ENCODE data around the gene FBXO44.

FBXO44 gene

GRCh38 chr1:11690397-11691301 lies 36.0 kb downstream of the FBXO44 start:
- DNase-seq: no peak
- ATAC-seq: no peak

GRCh38 chr1:11691302-11691914 lies 36.7 kb downstream of the FBXO44 start, which contains the start of gene DRAXIN:
DRAXIN (plus strand) TSS chr1:11691710; CDS start chr1:11706259, 14,549 bp downstream.
- ATAC-seq: no peak
- DNase-seq: no peak

- ATAC-seq: no peak
- no peak for DNase-seq
Observed at GRCh38 chr1:11691928-11692711, 37.4 kb downstream of the FBXO44 start.

GRCh38 chr1:11693024-11693590 lies 38.4 kb downstream of the FBXO44 start:
- ATAC-seq (peak; percentile 87), DNase-seq (peak; percentile 55)

- no peak for DNase-seq
- no peak for ATAC-seq
Observed at GRCh38 chr1:11693917-11694316, 39.2 kb downstream of the FBXO44 start.

GRCh38 chr1:11695861-11696260 lies 41.2 kb downstream of the FBXO44 start:
- ATAC-seq (no peak), DNase-seq (no peak)

GRCh38 chr1:11697188-11697892 lies 42.7 kb downstream of the FBXO44 start:
- DNase-seq: no peak
- ATAC-seq: no peak

- no peak for DNase-seq
- ATAC-seq: no peak
Observed at GRCh38 chr1:11697893-11698210, 43.2 kb downstream of the FBXO44 start.

GRCh38 chr1:11700601-11701467 lies 46.2 kb downstream of the FBXO44 start:
- DNase-seq (no peak), ATAC-seq (no peak)

GRCh38 chr1:11701551-11701961 lies 46.9 kb downstream of the FBXO44 start:
- ATAC-seq (no peak), DNase-seq (no peak)

GRCh38 chr1:11701981-11702803 lies 47.5 kb downstream of the FBXO44 start:
- no peak for DNase-seq
- ATAC-seq: no peak

- no peak for DNase-seq
- ATAC-seq: no peak
Observed at GRCh38 chr1:11703357-11704193, 48.9 kb downstream of the FBXO44 start.

- ATAC-seq (no peak), DNase-seq (no peak)
Observed at GRCh38 chr1:11704194-11704529, 49.5 kb downstream of the FBXO44 start.

GRCh38 chr1:11704691-11705475 lies 50.2 kb downstream of the FBXO44 start:
- ATAC-seq (no peak), DNase-seq (no peak)

GRCh38 chr1:11705596-11705995 lies 50.9 kb downstream of the FBXO44 start:
- DNase-seq (no peak), ATAC-seq (no peak)

- no peak for ATAC-seq
- DNase-seq: no peak
Observed at GRCh38 chr1:11706292-11706691, 51.6 kb downstream of the FBXO44 start.

GRCh38 chr1:11707621-11708276 lies 53.1 kb downstream of the FBXO44 start:
- no peak for ATAC-seq

More at GRCh38 chr1:11707621-11708276, 53.1 kb downstream of the FBXO44 start:
- no peak for DNase-seq

Data from stimulated activated naive CD8-positive, alpha-beta T cell treated with anti-CD3 and anti-CD28 coated beads, Interleukin-15, Interleukin-2, amounts not matched to agents 100 U/mL and 50 U/mL, for 24 hours (primary cell).